ENCODE measurements around the gene IQCC.

IQCC gene

DNA sequence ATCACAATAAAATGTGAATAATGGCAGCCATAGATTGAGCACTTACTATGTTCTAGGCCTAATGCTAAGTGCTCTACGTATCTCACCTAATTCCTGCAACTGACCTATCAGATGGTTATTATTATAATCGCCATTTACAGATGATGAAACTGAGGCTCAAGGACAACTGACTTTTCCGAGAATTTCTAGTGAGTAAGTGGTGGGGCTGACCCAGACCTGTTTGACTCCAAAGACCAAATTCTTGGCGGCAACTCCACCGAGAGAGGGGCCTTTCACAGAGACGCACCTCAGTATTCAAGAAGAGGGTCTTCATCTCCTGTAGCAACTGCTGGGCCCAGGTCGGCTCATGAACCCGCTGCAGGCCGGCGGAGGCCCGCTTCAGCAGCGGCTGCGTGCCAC, 16.1 kb downstream of the IQCC start:
- Histone ChIP-seq H2AFZ (ENCODE audit: low read depth, low read length) (no peak overlapping the region), H3K36me3 (ENCODE audit: insufficient read depth, low read length) (peaks cover 42% of the 10 kb centered on the region), H3K4me3 (ENCODE audit: low read length) (peak overlapping the region; percentile 88), H3K27me3 (ENCODE audit: insufficient read depth, low read length) (no peaks in the 10 kb centered on the region), H3K4me1 (ENCODE audit: insufficient read depth, low read length) (peaks cover 15% of the 10 kb centered on the region), H3K9me3 (ENCODE audit: low read length) (no peaks in the 10 kb centered on the region)

DNA sequence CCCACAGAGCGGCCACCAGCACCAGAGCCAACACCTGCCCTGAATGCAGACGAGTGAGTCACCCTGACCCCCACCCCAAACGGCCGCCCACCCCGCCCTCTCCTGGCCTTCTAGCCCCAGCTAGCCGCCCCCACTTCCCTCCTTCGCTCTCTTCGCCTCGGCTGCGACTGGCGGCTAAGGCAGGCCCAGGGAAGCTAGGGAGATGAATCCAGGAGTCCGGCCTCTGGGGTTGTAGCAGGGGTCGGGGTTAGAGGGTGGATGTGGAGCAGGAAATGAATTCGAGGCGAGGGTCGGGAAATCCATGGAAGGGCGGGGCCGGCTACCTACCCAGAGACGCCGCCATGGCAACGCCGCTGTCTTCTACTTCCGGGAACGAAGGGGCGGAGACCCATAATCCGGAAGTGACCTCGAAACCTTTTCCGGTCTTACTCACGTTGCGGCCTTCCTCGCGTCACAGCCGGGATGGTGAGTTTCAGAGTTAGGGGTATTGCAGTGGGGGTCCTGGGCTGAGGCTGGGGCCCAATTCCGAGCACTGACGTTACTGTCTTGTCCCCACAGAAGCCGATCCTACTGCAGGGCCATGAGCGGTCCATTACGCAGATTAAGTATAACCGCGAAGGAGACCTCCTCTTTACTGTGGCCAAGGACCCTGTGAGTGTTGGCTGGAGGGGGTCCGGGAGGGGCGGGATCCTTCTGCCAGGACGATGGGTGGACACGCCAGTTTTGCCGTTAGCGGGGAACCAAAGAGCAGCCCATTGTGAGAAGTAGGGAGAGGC, 16.7 kb downstream of the IQCC start, which contains the start of the genes EIF3I and TMEM234:
Gene EIF3I, plus strand, starts transcription at position 428 of the 776 bp plus-strand sequence. Its CDS starts 35 bp downstream, at position 463.
Gene TMEM234, minus strand, starts transcription at position 374 of the 776 bp plus-strand sequence. Its CDS starts 31 bp downstream, at position 343.
- H2AFZ ChIP-seq (ENCODE audit: low read depth, low read length) = peak within 1 kb of the TSS; percentile 65
- H3K4me3 ChIP-seq (ENCODE audit: low read length) = peak within 1 kb of the TSS; percentile 88
- peaks cover 40% of the 10 kb centered on the region for H3K36me3 ChIP-seq (ENCODE audit: insufficient read depth, low read length)
- no peaks in the 10 kb centered on the region for H3K27me3 ChIP-seq (ENCODE audit: insufficient read depth, low read length)
- H3K4me1 ChIP-seq (ENCODE audit: insufficient read depth, low read length) = peaks cover 15% of the 10 kb centered on the region
- no peaks in the 10 kb centered on the region for H3K9me3 ChIP-seq (ENCODE audit: low read length)

DNA sequence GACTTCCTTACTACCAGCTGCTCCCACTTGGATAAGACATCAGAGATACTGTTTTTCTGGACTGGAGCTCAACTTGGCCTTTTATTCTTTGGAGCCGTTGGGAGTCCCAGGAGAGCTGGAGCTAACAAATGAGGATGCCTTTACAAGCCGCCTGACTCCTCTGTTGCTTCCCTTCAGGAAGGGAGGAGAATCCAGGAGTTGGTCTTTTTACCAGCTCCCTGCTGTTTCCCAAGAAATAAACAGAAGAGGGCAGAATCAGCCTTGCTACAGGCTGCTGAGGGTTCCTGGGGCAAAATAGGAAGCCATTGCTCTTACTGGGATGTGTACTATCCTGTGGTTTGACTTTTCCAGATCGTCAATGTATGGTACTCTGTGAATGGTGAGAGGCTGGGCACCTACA, 18.2 kb downstream of the IQCC start:
- H3K27me3 ChIP-seq (ENCODE audit: insufficient read depth, low read length) = no peaks in the 10 kb centered on the region
- H3K4me3 ChIP-seq (ENCODE audit: low read length) = peak overlapping the region; percentile 0
- H3K4me1 ChIP-seq (ENCODE audit: insufficient read depth, low read length) = peaks cover 15% of the 10 kb centered on the region
- peaks cover 47% of the 10 kb centered on the region for H3K36me3 ChIP-seq (ENCODE audit: insufficient read depth, low read length)
- no peak overlapping the region for H2AFZ ChIP-seq (ENCODE audit: low read depth, low read length)
- no peaks in the 10 kb centered on the region for H3K9me3 ChIP-seq (ENCODE audit: low read length)

DNA sequence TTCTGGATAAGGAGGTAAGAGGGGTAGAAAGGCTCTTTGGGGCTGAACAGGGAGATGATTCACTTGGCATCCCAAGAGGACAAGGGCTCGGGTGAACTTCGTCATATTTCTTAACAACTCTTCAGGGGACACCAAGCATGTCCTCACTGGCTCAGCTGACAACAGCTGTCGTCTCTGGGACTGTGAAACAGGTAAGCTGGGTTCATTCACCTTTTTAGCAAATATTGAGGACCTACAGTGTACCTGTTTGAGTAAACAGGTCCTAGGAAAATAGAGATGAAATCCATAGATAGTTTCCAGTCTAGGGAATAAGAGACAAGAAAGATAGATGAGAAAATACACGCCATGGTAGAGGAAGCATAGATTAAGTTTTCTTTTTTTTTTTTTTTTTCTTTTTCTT, 18.8 kb downstream of the IQCC start:
- no peak overlapping the region for H3K4me3 ChIP-seq (ENCODE audit: low read length)
- H3K4me1 ChIP-seq (ENCODE audit: insufficient read depth, low read length) = peaks cover 15% of the 10 kb centered on the region
- no peaks in the 10 kb centered on the region for H3K9me3 ChIP-seq (ENCODE audit: low read length)
- peaks cover 50% of the 10 kb centered on the region for H3K36me3 ChIP-seq (ENCODE audit: insufficient read depth, low read length)
- no peak overlapping the region for H2AFZ ChIP-seq (ENCODE audit: low read depth, low read length)
- no peaks in the 10 kb centered on the region for H3K27me3 ChIP-seq (ENCODE audit: insufficient read depth, low read length)

DNA sequence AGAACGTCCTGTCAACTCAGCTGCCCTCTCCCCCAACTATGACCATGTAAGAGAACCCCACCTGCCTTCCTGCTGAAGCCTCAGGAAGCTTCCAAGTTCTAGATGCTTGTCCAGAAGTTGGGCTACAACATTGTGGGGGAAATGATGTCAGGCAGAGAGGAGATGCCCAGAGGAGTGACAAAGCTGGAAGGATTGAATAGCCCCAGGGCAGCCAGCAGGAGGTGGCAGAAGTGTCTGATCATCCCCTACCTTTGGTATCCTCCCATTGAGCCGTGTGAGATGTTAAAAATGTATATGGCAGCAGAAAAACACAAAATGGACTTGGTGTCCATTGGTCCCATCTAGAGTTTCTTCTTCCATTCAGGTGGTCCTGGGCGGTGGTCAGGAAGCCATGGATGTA, 23.3 kb downstream of the IQCC start:
- Histone ChIP-seq H3K27me3 (ENCODE audit: insufficient read depth, low read length) (no peaks in the 10 kb centered on the region), H3K4me3 (ENCODE audit: low read length) (no peak overlapping the region), H2AFZ (ENCODE audit: low read depth, low read length) (no peak overlapping the region), H3K4me1 (ENCODE audit: insufficient read depth, low read length) (peaks cover 13% of the 10 kb centered on the region), H3K9me3 (ENCODE audit: low read length) (no peaks in the 10 kb centered on the region), H3K36me3 (ENCODE audit: insufficient read depth, low read length) (peaks cover 61% of the 10 kb centered on the region)

DNA sequence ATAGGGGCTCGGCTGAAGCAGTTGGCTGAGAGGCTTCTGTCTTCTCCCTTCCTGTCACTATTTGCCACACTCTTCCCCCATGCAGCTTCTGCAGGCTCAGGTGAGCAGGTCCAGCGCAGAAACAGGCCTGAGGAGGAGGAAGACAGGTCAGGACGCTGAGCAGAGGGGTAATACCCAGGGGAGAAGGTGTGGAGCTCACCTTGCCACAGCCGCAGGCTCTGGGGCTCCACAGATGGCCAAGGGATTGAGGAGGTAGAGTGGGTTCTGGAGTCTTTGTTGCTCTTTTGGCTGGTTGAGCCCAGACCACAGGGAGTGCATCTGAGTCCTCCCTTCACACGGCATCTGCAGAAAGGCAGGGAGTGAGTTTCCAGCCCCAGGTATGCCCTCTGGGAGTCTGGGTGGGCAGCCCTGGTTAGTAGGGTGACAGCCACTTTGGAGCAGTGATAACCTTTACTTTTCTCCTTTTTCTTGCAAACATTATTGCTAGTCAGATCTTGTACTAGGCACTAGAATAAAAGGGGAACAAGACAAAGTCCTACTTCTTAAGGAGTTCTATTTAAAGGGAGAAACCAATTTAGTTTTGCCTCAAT, 26.5 kb downstream of the IQCC start:
- Histone ChIP-seq H2AFZ (ENCODE audit: low read depth, low read length) (no peak overlapping the region), H3K27me3 (ENCODE audit: insufficient read depth, low read length) (no peaks in the 10 kb centered on the region), H3K4me1 (ENCODE audit: insufficient read depth, low read length) (peaks cover 13% of the 10 kb centered on the region), H3K36me3 (ENCODE audit: insufficient read depth, low read length) (peaks cover 41% of the 10 kb centered on the region), H3K4me3 (ENCODE audit: low read length) (no peak overlapping the region), H3K9me3 (ENCODE audit: low read length) (no peaks in the 10 kb centered on the region)

DNA sequence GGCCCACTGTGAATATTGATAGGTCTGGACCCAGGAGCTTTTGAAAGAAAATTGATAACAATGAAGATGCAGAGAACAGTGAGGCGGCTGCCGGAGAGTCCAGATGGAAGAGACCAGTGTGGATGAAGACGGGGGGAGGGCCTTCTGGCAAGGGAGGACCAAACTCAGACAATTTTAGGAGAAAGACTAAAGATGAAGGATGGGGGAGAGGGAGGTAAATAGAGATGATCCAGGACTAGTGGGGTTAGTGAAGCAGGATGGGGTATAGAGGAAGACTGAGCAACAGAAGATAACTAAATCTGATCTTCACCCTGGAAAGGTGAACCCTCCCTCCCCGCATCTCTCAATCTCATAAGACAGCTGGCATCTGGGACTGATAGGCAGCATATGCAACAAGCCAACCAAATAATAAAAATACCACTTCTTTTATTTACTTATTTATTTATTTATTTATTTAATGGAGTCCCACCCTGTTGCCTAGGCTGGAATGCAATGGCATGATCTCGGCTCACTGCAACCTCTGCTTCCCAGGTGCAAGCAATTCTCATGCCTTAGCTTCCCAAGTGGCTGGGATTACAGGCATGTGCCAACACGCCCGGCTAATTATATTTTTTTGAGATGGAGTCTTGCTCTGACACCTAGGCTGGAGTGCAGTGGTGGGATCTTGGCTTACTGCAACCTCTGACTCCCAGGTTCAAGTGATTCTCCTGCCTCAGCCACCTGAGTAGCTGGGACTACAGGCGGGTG, 27.3 kb downstream of the IQCC start:
- Histone ChIP-seq H3K36me3 (ENCODE audit: insufficient read depth, low read length) (peaks cover 33% of the 10 kb centered on the region), H3K4me3 (ENCODE audit: low read length) (no peak overlapping the region), H2AFZ (ENCODE audit: low read depth, low read length) (no peak overlapping the region), H3K27me3 (ENCODE audit: insufficient read depth, low read length) (no peaks in the 10 kb centered on the region), H3K4me1 (ENCODE audit: insufficient read depth, low read length) (peaks cover 13% of the 10 kb centered on the region), H3K9me3 (ENCODE audit: low read length) (no peaks in the 10 kb centered on the region)

DNA sequence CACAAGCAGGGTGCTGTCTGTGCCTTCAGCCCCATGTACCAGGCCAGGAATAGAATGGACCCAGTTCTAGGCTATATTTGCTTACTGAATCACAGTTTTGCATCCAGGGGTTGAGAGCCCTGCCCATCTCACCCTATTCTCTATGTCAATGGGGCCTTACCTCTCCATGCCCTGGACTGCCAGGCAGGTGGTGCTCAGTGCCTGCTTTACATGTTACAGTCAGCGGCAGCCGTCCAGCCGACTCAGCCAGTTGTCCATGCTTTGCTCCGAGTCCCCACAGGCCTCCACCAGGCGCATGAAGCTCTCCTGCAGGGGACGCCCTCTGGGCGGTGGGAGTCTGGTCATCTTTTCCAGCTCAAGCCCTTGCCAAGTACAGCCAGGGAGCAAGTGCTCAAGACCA, 29.3 kb downstream of the IQCC start:
- Histone ChIP-seq H3K4me3 (ENCODE audit: low read length) (no peak overlapping the region), H3K9me3 (ENCODE audit: low read length) (no peaks in the 10 kb centered on the region), H3K27me3 (ENCODE audit: insufficient read depth, low read length) (no peaks in the 10 kb centered on the region), H3K36me3 (ENCODE audit: insufficient read depth, low read length) (peaks cover 19% of the 10 kb centered on the region), H2AFZ (ENCODE audit: low read depth, low read length) (no peak overlapping the region), H3K4me1 (ENCODE audit: insufficient read depth, low read length) (peaks cover 13% of the 10 kb centered on the region)

DNA sequence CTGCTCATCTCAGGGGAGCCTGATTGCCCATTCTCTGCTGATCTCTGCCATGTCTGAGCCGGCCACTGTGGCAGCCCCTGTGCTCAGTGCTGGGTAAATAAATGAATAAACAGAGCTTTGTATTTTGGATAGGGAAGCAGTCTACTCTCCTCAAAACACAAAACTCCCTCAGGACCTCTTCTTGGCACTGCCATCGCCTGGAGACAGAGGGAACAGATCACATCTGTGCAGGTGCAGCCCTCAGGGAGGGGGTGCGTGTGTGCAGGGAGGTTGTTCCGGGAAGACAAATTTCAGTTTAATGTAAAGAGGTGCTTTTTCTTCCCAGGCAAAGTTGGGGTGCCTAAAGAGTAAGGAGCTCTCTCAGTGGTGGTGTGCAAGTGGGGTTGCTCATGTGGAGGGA, 33.9 kb downstream of the IQCC start:
- no peak overlapping the region for H2AFZ ChIP-seq (ENCODE audit: low read depth, low read length)
- no peaks in the 10 kb centered on the region for H3K36me3 ChIP-seq (ENCODE audit: insufficient read depth, low read length)
- no peaks in the 10 kb centered on the region for H3K27me3 ChIP-seq (ENCODE audit: insufficient read depth, low read length)
- H3K9me3 ChIP-seq (ENCODE audit: low read length) = no peaks in the 10 kb centered on the region
- no peaks in the 10 kb centered on the region for H3K4me1 ChIP-seq (ENCODE audit: insufficient read depth, low read length)
- no peak overlapping the region for H3K4me3 ChIP-seq (ENCODE audit: low read length)

DNA sequence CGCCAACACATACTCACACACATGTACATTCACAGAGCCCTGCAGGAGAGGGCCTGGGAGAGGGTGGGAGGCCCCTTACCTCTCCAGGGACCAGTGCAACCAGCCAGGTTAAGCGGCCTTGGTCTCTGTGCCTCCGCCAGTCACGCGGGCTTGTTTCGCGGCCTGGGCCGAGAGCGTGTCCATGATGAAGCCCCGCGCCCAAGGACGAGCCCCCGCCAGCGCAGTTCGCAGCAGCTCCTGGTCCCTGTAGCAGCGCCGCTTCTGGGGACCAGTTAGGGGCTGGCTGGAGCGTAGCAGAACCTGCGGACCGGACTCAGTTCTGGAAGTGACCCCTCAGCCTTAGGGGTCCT, 34.3 kb downstream of the IQCC start:
- Histone ChIP-seq H3K4me1 (ENCODE audit: insufficient read depth, low read length) (no peaks in the 10 kb centered on the region), H3K36me3 (ENCODE audit: insufficient read depth, low read length) (no peaks in the 10 kb centered on the region), H3K27me3 (ENCODE audit: insufficient read depth, low read length) (no peaks in the 10 kb centered on the region), H2AFZ (ENCODE audit: low read depth, low read length) (no peak overlapping the region), H3K4me3 (ENCODE audit: low read length) (no peak overlapping the region), H3K9me3 (ENCODE audit: low read length) (no peaks in the 10 kb centered on the region)

DNA sequence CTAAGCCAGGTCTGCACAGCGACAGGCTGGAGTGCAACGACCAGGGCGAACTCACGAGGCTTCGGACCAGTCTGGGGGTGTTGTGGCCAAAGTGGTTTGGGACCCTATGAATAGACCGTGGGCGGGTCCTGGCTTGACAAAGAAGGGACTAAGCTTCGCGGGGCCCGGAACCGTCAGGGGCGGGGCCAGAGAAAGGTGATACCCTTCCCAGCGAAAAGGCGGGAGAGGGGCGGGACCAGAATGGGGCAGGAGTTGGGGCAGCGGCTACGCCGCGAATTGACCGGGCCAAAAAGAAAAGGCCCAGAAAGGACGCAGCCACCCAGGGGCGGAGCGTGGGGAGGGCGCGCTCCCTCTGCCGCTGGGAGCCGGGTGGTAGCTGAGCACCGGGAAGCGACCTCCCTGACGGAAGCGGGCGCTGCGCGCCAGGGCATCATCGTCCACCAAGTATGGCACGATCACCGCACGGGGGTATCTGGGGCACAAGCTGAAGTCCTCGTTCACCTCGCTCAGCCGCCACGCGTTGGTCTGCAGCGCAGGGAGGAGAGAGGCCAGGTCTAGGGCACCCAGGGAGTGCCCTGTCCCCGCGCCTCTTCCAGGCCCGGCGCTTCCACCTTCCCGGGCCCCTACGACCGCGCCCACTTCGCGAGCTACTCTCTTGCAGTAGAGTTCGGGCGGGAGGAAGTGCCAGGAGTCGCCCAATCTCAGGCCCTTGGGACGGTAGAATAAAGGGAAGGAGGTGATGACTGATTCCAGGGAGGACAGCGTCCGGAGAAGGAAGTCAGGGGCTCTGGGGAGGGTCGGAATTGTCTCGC, 34.9 kb downstream of the IQCC start:
- Histone ChIP-seq H3K36me3 (ENCODE audit: insufficient read depth, low read length) (no peaks in the 10 kb centered on the region), H3K4me1 (ENCODE audit: insufficient read depth, low read length) (no peaks in the 10 kb centered on the region), H3K27me3 (ENCODE audit: insufficient read depth, low read length) (no peaks in the 10 kb centered on the region), H3K9me3 (ENCODE audit: low read length) (no peaks in the 10 kb centered on the region), H2AFZ (ENCODE audit: low read depth, low read length) (no peak overlapping the region), H3K4me3 (ENCODE audit: low read length) (no peak overlapping the region)

DNA sequence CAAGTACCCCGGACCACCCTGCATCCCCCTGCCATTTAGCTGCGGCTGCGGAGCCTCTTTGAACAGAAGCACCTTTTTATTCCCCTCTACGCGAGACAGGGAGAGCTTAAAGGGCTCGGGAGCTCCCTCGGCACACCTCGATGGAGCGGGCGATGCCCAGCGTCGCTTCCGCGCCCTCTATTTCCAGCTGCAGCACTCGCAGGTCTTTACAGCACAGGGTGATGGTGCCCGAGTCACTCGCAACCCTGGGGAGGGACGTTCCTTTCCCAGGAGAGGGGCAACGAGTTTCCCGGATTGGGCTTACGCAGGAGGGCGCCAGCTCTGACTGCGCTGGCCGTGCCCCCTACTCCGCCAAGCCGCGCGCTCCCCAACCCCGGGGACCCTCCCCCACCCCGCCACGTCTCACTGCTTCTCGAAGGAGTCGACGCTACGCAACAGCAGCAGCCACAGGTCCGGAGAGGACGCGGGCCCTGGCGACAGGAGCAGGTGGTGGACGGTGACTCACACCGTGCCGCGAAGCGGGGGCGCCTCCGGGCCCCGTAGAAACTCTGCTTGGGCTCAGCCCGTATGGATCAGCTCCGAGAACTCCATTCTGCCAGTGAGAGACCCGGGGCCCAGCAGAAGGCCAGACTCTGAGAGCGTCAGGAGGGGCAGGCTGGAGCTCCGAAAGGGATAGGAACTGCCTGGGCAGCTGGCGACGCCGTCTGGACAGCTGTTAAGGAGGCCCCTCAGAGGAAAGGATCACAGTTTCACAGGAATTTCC, 35.7 kb downstream of the IQCC start:
- H3K9me3 ChIP-seq (ENCODE audit: low read length) = no peaks in the 10 kb centered on the region
- H2AFZ ChIP-seq (ENCODE audit: low read depth, low read length) = peak overlapping the region; percentile 15
- no peaks in the 10 kb centered on the region for H3K27me3 ChIP-seq (ENCODE audit: insufficient read depth, low read length)
- H3K4me1 ChIP-seq (ENCODE audit: insufficient read depth, low read length) = no peaks in the 10 kb centered on the region
- peak overlapping the region; percentile 29 for H3K4me3 ChIP-seq (ENCODE audit: low read length)
- H3K36me3 ChIP-seq (ENCODE audit: insufficient read depth, low read length) = no peaks in the 10 kb centered on the region

Measured in neuron (in vitro differentiated cells).